NCI-H1092 (cell line): ENCODE measurements around the gene RGS6.
"Not testable (repeated sequence)": the region's sequence is repeated elsewhere in the genome, so short reads cannot be mapped to it uniquely, and the experiment has no call there.

Experiments used
- DNase-seq: peaks from one replicate; lab custom pipeline; 2025; lab: John Stamatoyannopoulos, UW

RGS6 gene

DNA sequence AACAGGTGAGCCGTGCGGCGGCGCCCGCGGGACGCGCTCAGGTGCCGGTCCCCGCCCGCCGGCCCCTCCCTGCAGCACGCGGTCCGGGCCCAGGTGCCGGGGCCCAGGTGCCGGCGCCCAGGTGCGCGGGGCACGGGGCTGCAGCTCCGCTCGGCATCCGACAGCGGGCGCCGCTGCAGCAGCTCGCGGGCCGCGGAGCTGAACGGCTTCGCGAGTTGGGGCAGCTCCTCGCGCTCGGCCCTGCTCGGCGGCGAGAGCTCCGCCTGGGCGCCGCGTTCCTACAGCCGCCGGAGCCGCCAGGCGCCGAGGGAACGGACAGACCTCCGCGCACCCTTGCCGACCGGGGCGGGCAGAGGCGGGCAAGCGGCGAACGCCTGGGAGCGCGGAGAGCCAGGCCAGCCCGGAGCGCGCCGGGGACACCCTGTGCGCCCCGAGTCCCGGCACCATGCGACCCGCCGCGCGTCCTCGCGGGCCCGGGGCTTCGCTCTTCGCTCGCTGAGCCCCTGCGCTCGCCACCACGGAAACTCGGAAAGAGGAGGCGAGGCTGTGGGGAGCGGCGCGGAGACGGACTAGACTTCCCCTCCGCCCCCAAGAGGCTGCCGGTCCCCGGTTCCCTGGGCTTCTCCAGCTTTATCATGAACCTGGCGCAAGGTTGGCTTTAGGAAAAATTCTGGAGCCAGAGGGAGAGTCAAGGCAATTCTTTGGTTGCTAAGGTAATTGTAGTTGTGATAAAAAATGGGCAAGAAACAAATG is at the start of gene RGS6:
Gene RGS6 (plus strand): TSS at position 201 of the 753 bp plus-strand sequence.
- no peak for DNase-seq

GRCh38 chr14:71883094-71883493 is 49.1 kb upstream of the RGS6 start:
- DNase-seq: no peak

GRCh38 chr14:71885301-71885700 is 46.9 kb upstream of the RGS6 start:
- no peak for DNase-seq

DNA sequence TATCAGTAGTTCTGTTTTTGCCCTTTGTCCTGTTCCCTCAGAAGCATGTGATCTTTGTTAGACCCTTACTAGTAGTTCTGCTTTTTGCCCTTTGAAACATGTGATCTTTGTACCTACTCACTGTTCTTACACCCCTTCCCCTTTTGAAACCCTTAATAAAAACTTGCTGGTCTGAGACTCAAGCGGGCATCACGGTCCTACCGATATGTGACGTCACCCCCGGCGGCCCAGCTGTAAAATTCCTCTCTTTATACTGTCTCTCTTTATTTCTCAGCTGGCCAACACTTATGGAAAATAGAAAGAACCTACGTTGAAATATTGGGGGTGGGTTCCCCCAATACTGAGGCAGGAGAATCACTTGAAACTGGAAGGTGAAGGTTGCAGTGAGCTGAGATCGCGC is 44.4 kb upstream of the RGS6 start:
- DNase-seq: not testable (repeated sequence)

DNA sequence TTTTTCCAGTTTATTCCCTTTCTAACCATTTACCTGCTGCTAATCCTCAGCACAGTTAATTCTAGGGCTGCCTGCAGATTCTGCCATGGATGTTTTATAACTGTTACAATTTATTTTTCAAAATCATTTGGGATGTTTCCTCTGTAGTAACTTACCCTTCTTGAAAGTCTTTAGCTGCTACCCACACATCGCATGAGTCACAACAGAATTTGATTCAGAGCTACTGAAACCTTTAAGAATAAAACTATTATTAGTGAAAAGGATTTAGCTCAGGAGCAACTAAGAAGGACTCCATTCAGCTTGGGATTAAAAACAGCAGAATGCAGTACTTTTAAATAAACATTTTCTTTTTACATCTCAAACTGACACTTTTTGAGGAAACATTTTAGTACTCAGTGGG is 41.7 kb upstream of the RGS6 start:
- DNase-seq: no peak

- DNase-seq: no peak
These were observed 41.0 kb upstream of the RGS6 start for GRCh38 chr14:71891185-71891584.

- DNase-seq: no peak
These were observed 40.3 kb upstream of the RGS6 start for GRCh38 chr14:71891970-71892369.

- no peak for DNase-seq
These were observed 27.2 kb upstream of the RGS6 start for GRCh38 chr14:71905031-71905430.

DNA sequence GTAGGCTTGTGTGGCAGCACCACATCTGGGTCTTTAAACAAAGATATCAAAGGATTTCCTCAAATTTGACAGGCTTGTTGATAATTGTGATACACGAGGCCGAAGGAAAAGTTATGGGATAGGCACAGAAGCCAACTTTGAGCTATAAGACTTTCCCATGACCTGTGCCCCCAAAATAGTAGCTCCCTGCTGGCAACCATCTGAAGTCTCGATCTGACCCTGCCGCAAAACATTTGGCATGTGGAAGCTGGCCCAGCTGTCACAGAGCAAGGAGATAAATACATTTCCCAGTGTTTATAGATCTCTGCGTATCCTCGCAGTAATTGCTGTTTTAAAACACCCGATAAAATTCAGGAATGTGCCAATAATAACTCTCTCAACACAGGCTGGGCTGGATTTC is 26.4 kb upstream of the RGS6 start:
- no peak for DNase-seq

DNA sequence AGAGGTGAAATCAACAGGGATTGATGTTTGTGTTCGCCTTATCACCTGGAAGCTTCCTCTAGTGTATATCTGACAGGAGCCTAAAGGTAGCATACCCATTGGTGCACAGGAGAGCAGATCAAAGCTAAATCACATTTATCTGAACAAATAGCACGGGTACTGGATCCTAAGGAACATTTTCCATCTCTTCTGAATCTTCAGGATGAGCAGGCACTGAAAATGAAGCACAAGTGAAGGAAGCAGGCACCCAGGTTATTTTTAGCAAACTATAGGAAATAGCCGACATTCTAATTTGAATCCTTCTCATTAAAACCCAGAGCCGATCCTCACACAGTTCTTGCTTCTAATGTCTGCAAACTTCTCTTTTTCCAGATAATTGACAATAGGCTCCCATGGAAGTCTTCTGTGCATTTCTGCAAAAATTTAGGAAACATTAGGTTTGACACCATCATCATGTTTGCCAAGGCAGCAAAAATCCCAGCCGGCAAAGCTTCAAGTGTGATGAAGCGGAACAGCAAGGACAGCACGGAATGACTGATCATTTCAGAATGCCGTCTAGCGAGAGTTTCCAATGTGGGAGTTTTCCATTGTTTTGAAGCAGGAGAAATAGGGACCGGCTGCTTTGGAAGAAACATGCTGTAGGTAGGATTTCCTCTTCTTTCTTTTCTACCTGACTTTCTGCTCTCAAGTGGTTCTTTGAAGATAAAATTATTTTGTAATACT is 24.3 kb upstream of the RGS6 start:
- no peak for DNase-seq

- DNase-seq: no peak
These were observed 20.6 kb upstream of the RGS6 start for GRCh38 chr14:71911669-71912068.

GRCh38 chr14:71913342-71913741 is 18.9 kb upstream of the RGS6 start:
- no peak for DNase-seq

GRCh38 chr14:71918955-71919354 is 13.3 kb upstream of the RGS6 start:
- no peak for DNase-seq

DNA sequence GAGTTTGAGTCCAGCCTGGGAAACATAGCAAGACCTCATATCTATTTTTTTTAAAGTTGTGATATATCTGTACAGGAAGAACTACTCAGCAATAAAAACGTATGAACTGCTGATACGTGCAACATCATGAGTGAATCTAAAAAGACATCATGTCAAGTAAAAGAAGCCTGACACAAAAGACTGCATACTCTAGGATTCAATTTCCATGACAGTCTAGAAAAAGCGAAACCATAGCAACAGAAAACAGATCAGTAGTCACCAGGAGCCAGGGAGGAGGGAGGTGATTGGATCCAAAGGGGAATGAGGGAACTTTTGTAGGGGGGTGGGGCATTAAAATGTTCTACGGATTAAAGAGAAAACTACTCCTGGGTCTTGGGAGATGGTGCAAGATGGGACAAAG is 8.7 kb upstream of the RGS6 start:
- DNase-seq: no peak

DNA sequence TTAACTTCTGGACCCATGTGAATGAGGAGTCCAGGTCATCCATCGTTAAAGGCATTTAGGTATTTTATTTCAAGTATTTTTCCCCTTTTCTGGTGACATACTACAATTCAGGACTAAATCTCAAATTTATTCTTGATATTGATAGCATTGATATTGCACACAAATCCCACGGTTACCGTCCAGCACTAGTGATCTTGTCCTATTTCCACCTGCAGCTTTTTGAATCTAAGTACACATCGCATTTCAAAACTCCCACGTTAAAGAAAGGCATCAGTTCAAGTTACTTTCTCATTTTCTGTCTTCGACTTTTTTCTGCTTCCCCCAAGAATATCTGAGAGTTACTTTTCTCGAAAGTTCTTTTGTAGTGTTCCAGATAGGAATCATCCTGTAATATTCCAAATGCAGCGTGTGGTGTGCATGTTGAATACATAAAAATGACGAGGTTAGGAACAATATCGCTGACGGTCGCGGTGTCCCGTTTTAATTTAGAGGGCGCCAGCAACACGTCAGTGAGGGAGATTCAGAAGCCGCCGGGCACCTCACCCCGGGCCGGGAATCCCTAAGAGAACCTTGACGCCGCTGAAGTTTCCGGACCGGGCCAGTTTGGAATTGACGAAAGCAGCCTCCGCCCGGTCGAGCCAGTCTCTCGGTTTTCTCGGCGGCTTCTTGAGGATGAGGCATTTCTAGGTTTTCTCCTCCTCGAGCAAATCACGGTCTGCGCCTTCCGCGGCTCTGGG is 569 bp upstream of the RGS6 start:
- DNase-seq: no peak

- DNase-seq: no peak
These were observed 865 bp downstream of the RGS6 start for GRCh38 chr14:71933001-71933587.

DNA sequence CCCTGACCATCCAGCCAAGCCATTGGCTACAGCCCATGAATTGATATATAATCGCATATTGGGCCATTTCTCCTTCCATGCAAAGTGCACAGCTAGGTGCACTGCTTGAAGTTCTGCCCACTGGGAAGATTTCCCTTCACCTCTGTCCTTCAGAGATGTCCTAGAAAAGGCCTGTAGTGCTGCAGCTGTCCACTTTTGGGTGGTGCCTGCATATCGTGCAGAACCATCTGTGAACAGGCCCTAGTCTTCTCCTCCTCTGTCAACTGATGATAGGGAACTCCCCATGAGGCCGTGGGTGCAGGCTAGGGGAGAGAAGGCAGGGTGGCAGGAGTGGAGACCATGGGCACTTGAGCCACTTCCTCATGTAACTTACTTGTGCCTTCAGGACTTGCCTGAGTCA is 6.0 kb downstream of the RGS6 start:
- DNase-seq: not testable (repeated sequence)

GRCh38 chr14:71939344-71939743 is 7.1 kb downstream of the RGS6 start:
- not testable (repeated sequence) for DNase-seq

DNA sequence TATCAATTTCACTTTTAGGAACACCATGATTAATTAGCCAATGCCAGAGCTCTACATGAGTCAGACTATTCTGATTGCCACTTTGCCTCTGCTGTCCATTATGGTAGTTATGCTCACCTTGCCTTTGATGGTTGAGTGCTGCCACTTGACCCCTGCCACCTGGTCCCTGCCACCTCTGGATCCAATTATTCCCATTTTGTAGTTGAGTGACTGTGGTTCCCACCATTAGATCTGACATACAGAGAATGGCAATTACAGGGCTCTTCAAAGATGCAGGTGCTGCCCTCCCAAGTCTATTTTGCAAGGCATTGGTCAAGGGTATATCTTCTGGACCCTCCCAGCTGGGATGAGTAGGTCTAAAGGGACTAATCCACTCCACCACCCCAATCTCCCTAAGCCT is 8.3 kb downstream of the RGS6 start:
- not testable (repeated sequence) for DNase-seq

DNA sequence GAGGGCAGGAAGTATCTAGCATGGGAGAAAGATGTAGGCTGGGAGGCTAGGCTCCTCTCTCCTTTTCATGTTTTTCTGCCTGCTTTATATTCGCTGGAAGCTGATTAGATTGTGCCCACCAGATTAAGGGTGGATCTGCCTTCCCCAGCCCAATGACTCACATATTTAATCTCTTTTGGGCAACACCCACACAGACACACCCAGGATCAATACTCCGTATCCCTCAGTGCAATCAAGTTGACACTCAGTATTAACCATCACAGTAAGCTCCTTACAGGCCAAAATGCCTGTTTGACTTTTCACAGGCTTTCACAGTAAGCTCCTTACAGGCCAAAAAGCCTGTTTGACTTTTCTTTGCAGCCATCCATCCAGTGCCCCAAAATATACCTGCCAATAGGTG is 9.4 kb downstream of the RGS6 start:
- DNase-seq: not testable (repeated sequence)

- no peak for DNase-seq
These were observed 10.9 kb downstream of the RGS6 start for GRCh38 chr14:71942904-71943694.

GRCh38 chr14:71943695-71944018 is 11.4 kb downstream of the RGS6 start:
- no peak for DNase-seq
